Activated CD8-positive, alpha-beta memory T cell treated with anti-CD3 and anti-CD28 coated beads for 36 hours (primary cell): Measurements from ENCODE around the gene PRKAG2. TPM values are rescaled to one million over a fixed set of nuclear protein-coding genes. Genes with fewer than 3 reads are reported as not detected.
"Not testable (repeated sequence)": the region's sequence is repeated elsewhere in the genome, so short reads cannot be mapped to it uniquely, and the experiment has no call there.

Experiments
- CTCF ChIA-PET: fragments of 350-600 bp; sonication (Branson Sonifier 250); formaldehyde crosslinking; loops from one replicate; lab custom pipeline; 2021; ENCODE audit warnings: antibody characterized with exemption; lab: Charles Lee
- POLR2A ChIA-PET: fragments of 350-600 bp; sonication (Branson Sonifier 250); formaldehyde crosslinking; loops from one replicate; lab custom pipeline; 2021; ENCODE audit warnings: antibody characterized with exemption; lab: Charles Lee
- total RNA-seq, 2 experiments: library from RNA; stranded (reverse); gene quantifications; one replicate each; pipeline ENCODE4 v1.2.3, GENCODE V29; 2021

The PRKAG2 gene
- total RNA-seq, 2 experiments from 2014 or later, result 23.6 to 24.8 TPM

GRCh38 chr7:151540146-151540545 lies 336.8 kb downstream of the PRKAG2 start:
- CTCF ChIA-PET, result no interaction called here
- POLR2A ChIA-PET, result no interaction called here

GRCh38 chr7:151539088-151539671 lies 337.7 kb downstream of the PRKAG2 start:
- CTCF ChIA-PET, result interaction anchor here (0.6 kb wide), 1 partner anchor 17 kb away, joined by 3 read pairs; no protein-coding TSS in a partner anchor
- POLR2A ChIA-PET, result no interaction called here

GRCh38 chr7:151537818-151538561 lies 338.9 kb downstream of the PRKAG2 start:
- POLR2A ChIA-PET, result no interaction called here
- CTCF ChIA-PET, result interaction anchor here (0.6 kb wide), 1 partner anchor 33 kb away, joined by 3 read pairs; no protein-coding TSS in a partner anchor

- CTCF ChIA-PET, POLR2A ChIA-PET: not testable (repeated sequence)
These were observed 340.7 kb downstream of the PRKAG2 start for GRCh38 chr7:151536178-151536577.

- ChIA-PET CTCF (no interaction called here), POLR2A (no interaction called here)
These were observed 347.1 kb downstream of the PRKAG2 start for GRCh38 chr7:151529842-151530241.

GRCh38 chr7:151524845-151525244 lies 352.1 kb downstream of the PRKAG2 start:
- ChIA-PET CTCF (interaction anchor here (1.6 kb wide), 1 partner anchor 235 kb away, joined by 3 read pairs; no protein-coding TSS in a partner anchor), POLR2A (no interaction called here)

GRCh38 chr7:151524331-151524730 lies 352.6 kb downstream of the PRKAG2 start:
- CTCF ChIA-PET, result interaction anchor here (1.6 kb wide), 1 partner anchor 235 kb away, joined by 3 read pairs; no protein-coding TSS in a partner anchor
- POLR2A ChIA-PET, result no interaction called here

GRCh38 chr7:151520419-151521261 lies 356.3 kb downstream of the PRKAG2 start:
- ChIA-PET POLR2A (interaction anchor here (0.9 to 1.1 kb wide), 3 partner anchors 111 to 168 kb away, joined by 3 to 7 read pairs (median 3); no protein-coding TSS in a partner anchor), CTCF (interaction anchor here (0.9 to 1.4 kb wide), 3 partner anchors 21 to 236 kb away, joined by 3 to 4 read pairs (median 3); no protein-coding TSS in a partner anchor)

- CTCF ChIA-PET, result interaction anchor here (0.9 to 1.4 kb wide), 3 partner anchors 22 to 237 kb away, joined by 3 to 4 read pairs (median 3); no protein-coding TSS in a partner anchor
- POLR2A ChIA-PET, result interaction anchor here (0.9 to 1.1 kb wide), 3 partner anchors 111 to 167 kb away, joined by 3 to 7 read pairs (median 3); no protein-coding TSS in a partner anchor
These were observed 357.0 kb downstream of the PRKAG2 start, which contains the start of gene RHEB for GRCh38 chr7:151519765-151520418. Gene RHEB (minus strand): TSS chr7:151519895. CDS start chr7:151519511, 384 bp downstream.

GRCh38 chr7:151518947-151519764 lies 357.8 kb downstream of the PRKAG2 start:
- POLR2A ChIA-PET, result interaction anchor here (0.9 to 1.5 kb wide), 3 partner anchors 113 to 167 kb away, joined by 3 to 10 read pairs (median 7); no protein-coding TSS in a partner anchor
- CTCF ChIA-PET, result interaction anchor here (0.9 kb wide), 1 partner anchor 113 kb away, joined by 4 read pairs; no protein-coding TSS in a partner anchor

GRCh38 chr7:151518105-151518946 lies 358.6 kb downstream of the PRKAG2 start:
- ChIA-PET CTCF (interaction anchor here (0.6 kb wide), 1 partner anchor 335 kb away, joined by 3 read pairs; no protein-coding TSS in a partner anchor), POLR2A (interaction anchor here (0.6 to 1.5 kb wide), 3 partner anchors 20 to 114 kb away, joined by 4 to 10 read pairs (median 4); no protein-coding TSS in a partner anchor)

GRCh38 chr7:151517601-151518104 lies 359.3 kb downstream of the PRKAG2 start:
- POLR2A ChIA-PET, result interaction anchor here (0.6 to 1.5 kb wide), 3 partner anchors 19 to 115 kb away, joined by 4 to 10 read pairs (median 4); no protein-coding TSS in a partner anchor
- CTCF ChIA-PET, result interaction anchor here (0.6 kb wide), 1 partner anchor 334 kb away, joined by 3 read pairs; no protein-coding TSS in a partner anchor

- ChIA-PET POLR2A (interaction anchor here (0.6 kb wide), 1 partner anchor 174 kb away, joined by 3 read pairs; the partner anchor contains the start of gene NUB1), CTCF (interaction anchor here (1.0 to 1.1 kb wide), 2 partner anchors 67 to 117 kb away, joined by 3 to 5 read pairs; no protein-coding TSS in a partner anchor)
These were observed 361.7 kb downstream of the PRKAG2 start for GRCh38 chr7:151515276-151515565.

GRCh38 chr7:151514461-151515275 lies 362.2 kb downstream of the PRKAG2 start:
- POLR2A ChIA-PET, result no interaction called here
- CTCF ChIA-PET, result interaction anchor here (0.7 kb wide), 2 partner anchors 129 to 270 kb away, joined by 3 read pairs; no protein-coding TSS in a partner anchor

- ChIA-PET CTCF (no interaction called here), POLR2A (no interaction called here)
These were observed 363.8 kb downstream of the PRKAG2 start for GRCh38 chr7:151513133-151513532.
